A673 (cell line): ENCODE measurements around the gene PRKG1. TPM values are rescaled to one million over a fixed set of nuclear protein-coding genes. Genes with fewer than 3 reads are reported as not detected.

ENCODE experiments used
- BruUV-seq: library from RNA; stranded (reverse); fragments of 400-500 nt; replicated peaks from 2 replicates; lab custom pipeline; 2021; lab: Mats Ljungman, UMichigan
- CTCF ChIA-PET: fragments of 300-600 bp; sonication (Branson Sonifier 250); formaldehyde crosslinking; loops from one replicate; lab custom pipeline; 2022; ENCODE audit warnings: antibody characterized with exemption; lab: Charles Lee
- POLR2A ChIA-PET: fragments of 300-600 bp; sonication (Branson Sonifier 250); formaldehyde crosslinking; loops from one replicate; lab custom pipeline; 2022; ENCODE audit warnings: antibody characterized with exemption; ENCODE audit not compliant: low non-redundant PET; lab: Charles Lee
- DNase-seq: peaks from one replicate; pipeline ENCODE4 v3.0.0-alpha.2; 2015; ENCODE audit warnings: low spot score
- H3K27ac ChIP-seq: fragments of 200-600 bp; sonication (generic); 2 replicates; pipeline ENCODE4 v1.5.1; 2016; ENCODE audit warnings: mixed run types, low read depth, mild to moderate bottlenecking, mixed read lengths, antibody characterized with exemption, low read length; ENCODE audit not compliant: poor library complexity, severe bottlenecking
- H3K27me3 ChIP-seq: fragments of 200-600 bp; sonication (generic); replicated peaks from 2 replicates; pipeline ENCODE4 v1.6.1; 2017; ENCODE audit warnings: mixed run types, low read depth, mild to moderate bottlenecking, mixed read lengths, antibody characterized with exemption, low read length; ENCODE audit not compliant: insufficient read depth, poor library complexity
- H3K36me3 ChIP-seq: fragments of 200-600 bp; sonication (generic); 2 replicates; pipeline ENCODE4 v1.6.1; 2016; ENCODE audit warnings: mixed run types, mild to moderate bottlenecking, mixed read lengths, antibody characterized with exemption, low read length; ENCODE audit not compliant: insufficient read depth, poor library complexity, severe bottlenecking
- H3K4me1 ChIP-seq: fragments of 200-600 bp; sonication (generic); 2 replicates; pipeline ENCODE4 v1.6.1; 2017; ENCODE audit warnings: mixed run types, mild to moderate bottlenecking, mixed read lengths, antibody characterized with exemption, low read length; ENCODE audit not compliant: insufficient read depth, poor library complexity, severe bottlenecking
- H3K4me3 ChIP-seq: fragments of 200-600 bp; sonication (generic); 2 replicates; pipeline ENCODE4 v1.5.1; 2016; ENCODE audit warnings: low read depth, mixed run types, mild to moderate bottlenecking, mixed read lengths, low read length; ENCODE audit not compliant: poor library complexity, severe bottlenecking
- H3K9me3 ChIP-seq: fragments of 200-600 bp; sonication (generic); 2 replicates; pipeline ENCODE4 v1.6.1; 2016; ENCODE audit warnings: mixed run types, low read depth, mild to moderate bottlenecking, mixed read lengths, antibody characterized with exemption, low read length; ENCODE audit not compliant: poor library complexity, severe bottlenecking
- EZH2 ChIP-seq: fragments of 200-600 bp; sonication (generic); IDR thresholded peaks from 2 replicates; pipeline ENCODE4 v1.6.1; 2017; ENCODE audit warnings: borderline replicate concordance, low read depth, mild to moderate bottlenecking, mixed read lengths, antibody characterized with exemption, low read length; ENCODE audit not compliant: poor library complexity, severe bottlenecking
- intact Hi-C: fragments of 100-400 bp; cut with micrococcal nuclease; formaldehyde crosslinking; loops from one replicate; pipeline ENCODE4 v1.10.0; 2022; ENCODE audit not compliant: unreplicated experiment
- total RNA-seq: library from RNA; stranded (reverse); gene quantifications from 2 replicates; pipeline ENCODE4 v1.2.3, GENCODE V29; 2021
- TF ChIP-seq, protein P1 (sequence below): fragments of 300-800, 200-600 bp; sonication (generic); conservative IDR thresholded peaks from 2 replicates; pipeline ENCODE4 v1.5.1; 2017; ENCODE audit warnings: low read depth, mild to moderate bottlenecking, antibody characterized with exemption, low read length, moderate library complexity, mixed read lengths

Gene PRKG1
- total RNA-seq, 1 experiment from 2014 or later, result 0.58 TPM

DNA sequence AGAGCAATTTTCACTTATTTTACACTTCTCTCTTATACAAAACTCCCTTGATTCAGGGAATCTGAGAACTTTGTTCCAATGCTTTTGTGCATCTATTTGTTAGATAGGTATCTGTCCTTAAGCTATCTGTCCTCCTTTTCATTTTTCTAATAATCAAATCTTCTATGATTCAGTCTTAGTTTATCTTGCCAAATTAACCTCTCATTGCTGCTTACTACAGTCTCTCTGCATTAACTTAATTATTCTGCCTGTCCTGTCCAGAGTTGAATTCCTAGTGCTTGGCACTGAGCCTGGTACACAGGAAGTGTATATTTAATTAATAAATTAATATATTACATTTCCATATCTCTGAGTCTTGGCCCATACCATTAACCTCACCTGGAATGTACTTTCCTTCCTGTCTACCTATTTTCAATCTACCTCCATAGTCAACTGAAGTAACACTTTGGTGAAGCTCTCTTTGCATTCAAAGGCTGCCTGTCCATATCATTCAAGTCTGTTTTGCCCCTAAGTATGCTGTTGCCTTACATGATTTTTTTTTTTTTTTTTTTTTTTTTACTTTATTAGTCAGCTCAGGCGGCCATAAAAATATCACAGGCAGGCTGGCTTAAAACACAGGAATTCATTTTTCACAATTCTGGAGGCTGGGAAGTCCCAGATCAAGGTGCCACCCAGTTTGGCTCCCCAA is 691.1 kb downstream of the PRKG1 start:
- Histone ChIP-seq H3K9me3 (no peaks in the 10 kb centered on the region), H3K27ac (no peak overlapping the region), H3K4me1 (no peaks in the 10 kb centered on the region), H3K27me3 (no peaks in the 10 kb centered on the region), H3K4me3 (no peak overlapping the region), H3K36me3 (no peaks in the 10 kb centered on the region)
- DNase-seq, result no peak
- ChIA-PET CTCF (no interaction called here), POLR2A (no interaction called here)
- no peak for TF ChIP-seq EZH2
- TF ChIP-seq, protein P1, sequence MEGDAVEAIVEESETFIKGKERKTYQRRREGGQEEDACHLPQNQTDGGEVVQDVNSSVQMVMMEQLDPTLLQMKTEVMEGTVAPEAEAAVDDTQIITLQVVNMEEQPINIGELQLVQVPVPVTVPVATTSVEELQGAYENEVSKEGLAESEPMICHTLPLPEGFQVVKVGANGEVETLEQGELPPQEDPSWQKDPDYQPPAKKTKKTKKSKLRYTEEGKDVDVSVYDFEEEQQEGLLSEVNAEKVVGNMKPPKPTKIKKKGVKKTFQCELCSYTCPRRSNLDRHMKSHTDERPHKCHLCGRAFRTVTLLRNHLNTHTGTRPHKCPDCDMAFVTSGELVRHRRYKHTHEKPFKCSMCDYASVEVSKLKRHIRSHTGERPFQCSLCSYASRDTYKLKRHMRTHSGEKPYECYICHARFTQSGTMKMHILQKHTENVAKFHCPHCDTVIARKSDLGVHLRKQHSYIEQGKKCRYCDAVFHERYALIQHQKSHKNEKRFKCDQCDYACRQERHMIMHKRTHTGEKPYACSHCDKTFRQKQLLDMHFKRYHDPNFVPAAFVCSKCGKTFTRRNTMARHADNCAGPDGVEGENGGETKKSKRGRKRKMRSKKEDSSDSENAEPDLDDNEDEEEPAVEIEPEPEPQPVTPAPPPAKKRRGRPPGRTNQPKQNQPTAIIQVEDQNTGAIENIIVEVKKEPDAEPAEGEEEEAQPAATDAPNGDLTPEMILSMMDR, result no peak
- intact Hi-C loops, result no loop called here
- BruUV-seq, result no TSS peak

DNA sequence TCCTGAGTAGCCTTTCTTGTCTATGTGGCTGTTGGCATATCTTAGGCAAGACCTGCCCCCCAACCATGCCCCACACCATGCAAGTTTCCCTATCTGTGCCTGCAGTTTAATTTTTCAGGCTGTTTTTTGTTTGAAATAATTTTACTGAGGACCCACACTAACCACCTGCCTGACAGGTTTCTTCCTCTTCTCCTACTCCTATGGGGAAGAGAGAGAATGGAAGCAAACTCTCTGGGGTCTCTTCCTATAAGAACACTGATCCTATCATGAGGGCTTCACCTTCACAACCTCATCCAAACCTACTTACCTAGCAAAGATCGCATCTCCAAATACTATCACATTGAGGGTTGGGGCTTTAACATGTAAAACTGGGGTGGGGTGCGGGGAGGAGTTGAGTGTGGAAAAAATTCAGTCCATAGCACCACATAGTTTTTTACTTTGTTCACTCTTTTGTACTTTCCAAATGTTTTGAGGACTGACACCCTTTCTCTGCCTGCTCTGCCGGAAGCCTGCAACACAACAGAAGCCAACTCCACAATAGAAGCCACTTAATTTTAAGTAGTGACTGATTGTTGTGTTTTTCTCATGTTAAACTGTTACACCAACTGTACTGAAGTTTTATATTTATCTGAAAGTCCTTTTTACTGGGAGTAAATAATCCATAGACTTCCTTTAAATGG is 692.3 kb downstream of the PRKG1 start:
- Histone ChIP-seq H3K4me3 (no peak overlapping the region), H3K27me3 (no peaks in the 10 kb centered on the region), H3K4me1 (no peaks in the 10 kb centered on the region), H3K36me3 (no peaks in the 10 kb centered on the region), H3K9me3 (no peaks in the 10 kb centered on the region), H3K27ac (no peak overlapping the region)
- POLR2A ChIA-PET, result no interaction called here
- CTCF ChIA-PET, result no interaction called here
- TF ChIP-seq, protein P1, result no peak
- no peak for TF ChIP-seq EZH2
- intact Hi-C loops, result no loop called here
- BruUV-seq, result no TSS peak
- no peak for DNase-seq

DNA sequence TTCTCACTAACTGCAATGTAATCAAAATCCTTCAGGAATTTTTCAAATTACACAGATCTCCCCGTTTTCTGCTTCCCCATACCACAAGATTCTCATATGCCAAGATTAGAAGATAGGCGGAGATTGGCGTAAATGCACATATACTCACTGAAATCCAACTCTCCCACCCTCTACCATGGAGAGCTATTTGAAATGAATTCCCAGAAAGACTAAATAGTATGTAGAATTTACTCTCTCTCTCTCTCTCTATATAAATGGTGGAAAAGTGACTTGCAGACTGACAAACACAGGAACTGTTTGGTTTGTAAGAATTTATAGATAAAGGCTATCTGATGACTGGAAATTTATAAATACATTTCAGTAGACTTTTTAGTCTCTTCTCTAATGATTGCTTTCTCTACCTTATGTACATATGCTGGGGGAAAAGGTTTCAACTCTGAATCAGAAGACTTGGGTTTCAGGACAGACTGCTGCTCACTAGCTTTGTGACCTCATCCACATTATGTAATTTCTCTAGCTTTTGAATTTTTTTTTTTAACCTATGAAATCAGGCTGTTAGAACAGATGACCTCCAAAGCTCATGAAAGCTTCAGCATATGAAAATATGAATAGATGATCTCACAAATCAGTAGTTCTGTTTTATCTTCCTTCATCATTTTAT is 692.9 kb downstream of the PRKG1 start:
- POLR2A ChIA-PET, result no interaction called here
- CTCF ChIA-PET, result no interaction called here
- no peak for TF ChIP-seq EZH2
- TF ChIP-seq, protein P1, result no peak

More for the DNA sequence above, 692.9 kb downstream of the PRKG1 start:
- Histone ChIP-seq H3K4me3 (no peak overlapping the region), H3K36me3 (no peaks in the 10 kb centered on the region), H3K9me3 (no peaks in the 10 kb centered on the region), H3K27ac (no peak overlapping the region), H3K27me3 (no peaks in the 10 kb centered on the region), H3K4me1 (no peaks in the 10 kb centered on the region)
- DNase-seq, result no peak
- BruUV-seq, result no TSS peak
- intact Hi-C loops, result no loop called here
